IPS DF 19.7 (cell line): ENCODE measurements around the gene TBC1D1.
"Not testable (repeated sequence)": the region's sequence is repeated elsewhere in the genome, so short reads cannot be mapped to it uniquely, and the experiment has no call there.

Experiments
- DNase-seq: peaks from one replicate; pipeline ENCODE4 v3.0.0-alpha.2; 2013; ENCODE audit warnings: low read depth, low spot score

TBC1D1 gene

GRCh38 chr4:37964734-37965457 is 74.0 kb downstream of the TBC1D1 start:
- no peak for DNase-seq

- no peak for DNase-seq
These were observed 75.2 kb downstream of the TBC1D1 start for GRCh38 chr4:37966044-37966443.

- no peak for DNase-seq
These were observed 76.9 kb downstream of the TBC1D1 start for GRCh38 chr4:37967736-37968135.

- DNase-seq, result no peak
These were observed 77.9 kb downstream of the TBC1D1 start for GRCh38 chr4:37968747-37969146.

GRCh38 chr4:37970702-37971101 is 79.8 kb downstream of the TBC1D1 start:
- DNase-seq, result no peak

GRCh38 chr4:37971202-37971601 is 80.3 kb downstream of the TBC1D1 start:
- DNase-seq, result no peak

- no peak for DNase-seq
These were observed 82.6 kb downstream of the TBC1D1 start for GRCh38 chr4:37973441-37973840.

- DNase-seq, result not testable (repeated sequence)
These were observed 84.5 kb downstream of the TBC1D1 start for GRCh38 chr4:37975321-37975822.

- no peak for DNase-seq
These were observed 85.6 kb downstream of the TBC1D1 start for GRCh38 chr4:37976507-37976906.

GRCh38 chr4:37976991-37977470 is 86.1 kb downstream of the TBC1D1 start:
- DNase-seq, result no peak

GRCh38 chr4:37977471-37978247 is 86.8 kb downstream of the TBC1D1 start:
- DNase-seq, result no peak

- DNase-seq, result no peak
These were observed 87.5 kb downstream of the TBC1D1 start for GRCh38 chr4:37978248-37978924.

GRCh38 chr4:37980246-37980645 is 89.4 kb downstream of the TBC1D1 start:
- no peak for DNase-seq

GRCh38 chr4:37981425-37981824 is 90.5 kb downstream of the TBC1D1 start:
- DNase-seq, result no peak

GRCh38 chr4:37981844-37982720 is 91.2 kb downstream of the TBC1D1 start:
- no peak for DNase-seq

- DNase-seq, result no peak
These were observed 91.9 kb downstream of the TBC1D1 start for GRCh38 chr4:37982736-37983135.

GRCh38 chr4:37983951-37984350 is 93.1 kb downstream of the TBC1D1 start:
- DNase-seq, result no peak

- no peak for DNase-seq
These were observed 94.9 kb downstream of the TBC1D1 start for GRCh38 chr4:37985730-37986275.

- peak; percentile 47 for DNase-seq
These were observed 97.8 kb downstream of the TBC1D1 start for GRCh38 chr4:37988670-37989069.

- DNase-seq, result no peak
These were observed 98.7 kb downstream of the TBC1D1 start for GRCh38 chr4:37989398-37990260.
